HG02840 (cell line): ENCODE measurements around the gene CSRNP3.

Source experiments
- ATAC-seq: cut with Tn5 transposase; IDR thresholded peaks from one replicate; pipeline ENCODE4 v1.9.1; 2021; ENCODE audit warnings: mild to moderate bottlenecking, moderate library complexity, moderate number of reproducible peaks; ENCODE audit not compliant: unreplicated experiment, low FRiP score

Gene CSRNP3

GRCh38 chr2:165469417-165469816, at the start of gene CSRNP3:
CSRNP3 (plus strand) TSS chr2:165469698; CDS start chr2:165595066, 125,368 bp downstream.
- no peak for ATAC-seq

- no peak for ATAC-seq
Observed at GRCh38 chr2:165420231-165420630, 49.3 kb upstream of the CSRNP3 start.

- ATAC-seq: no peak
Observed at GRCh38 chr2:165423081-165423480, 46.4 kb upstream of the CSRNP3 start.

GRCh38 chr2:165425556-165425955, 43.9 kb upstream of the CSRNP3 start:
- no peak for ATAC-seq

- ATAC-seq: no peak
Observed at GRCh38 chr2:165427686-165428085, 41.8 kb upstream of the CSRNP3 start.

GRCh38 chr2:165428926-165429325, 40.6 kb upstream of the CSRNP3 start:
- ATAC-seq: no peak

- no peak for ATAC-seq
Observed at GRCh38 chr2:165431014-165431413, 38.5 kb upstream of the CSRNP3 start.

- no peak for ATAC-seq
Observed at GRCh38 chr2:165432234-165432966, 37.1 kb upstream of the CSRNP3 start.

GRCh38 chr2:165434865-165435496, 34.5 kb upstream of the CSRNP3 start:
- ATAC-seq: no peak

- ATAC-seq: no peak
Observed at GRCh38 chr2:165435611-165436010, 33.9 kb upstream of the CSRNP3 start.

GRCh38 chr2:165436559-165436958, 32.9 kb upstream of the CSRNP3 start:
- ATAC-seq: no peak

- no peak for ATAC-seq
Observed at GRCh38 chr2:165440367-165440766, 29.1 kb upstream of the CSRNP3 start.

- ATAC-seq: no peak
Observed at GRCh38 chr2:165443511-165443910, 26.0 kb upstream of the CSRNP3 start.

- ATAC-seq: no peak
Observed at GRCh38 chr2:165448406-165448805, 21.1 kb upstream of the CSRNP3 start.

- no peak for ATAC-seq
Observed at GRCh38 chr2:165450156-165450555, 19.3 kb upstream of the CSRNP3 start.

GRCh38 chr2:165452327-165452726, 17.2 kb upstream of the CSRNP3 start:
- no peak for ATAC-seq

- no peak for ATAC-seq
Observed at GRCh38 chr2:165453561-165454094, 15.9 kb upstream of the CSRNP3 start.

- ATAC-seq: no peak
Observed at GRCh38 chr2:165454905-165455304, 14.6 kb upstream of the CSRNP3 start.

GRCh38 chr2:165456027-165456426, 13.5 kb upstream of the CSRNP3 start:
- no peak for ATAC-seq

GRCh38 chr2:165462443-165462842, 7.1 kb upstream of the CSRNP3 start:
- ATAC-seq: no peak

GRCh38 chr2:165466386-165466785, 3.1 kb upstream of the CSRNP3 start:
- no peak for ATAC-seq

- ATAC-seq: no peak
Observed at GRCh38 chr2:165467921-165468320, 1.6 kb upstream of the CSRNP3 start.
